ENCODE data around the gene TLR8.

The TLR8 gene

GRCh38 chrX:12906046-12906761, at the start of gene TLR8:
TSS of gene TLR8 (plus strand) at chrX:12906620. CDS start at chrX:12906707, 87 bp downstream.
- DNase-seq (ENCODE audit: low read depth in 1 of 2, low spot score in 1 of 2): no peak

DNA sequence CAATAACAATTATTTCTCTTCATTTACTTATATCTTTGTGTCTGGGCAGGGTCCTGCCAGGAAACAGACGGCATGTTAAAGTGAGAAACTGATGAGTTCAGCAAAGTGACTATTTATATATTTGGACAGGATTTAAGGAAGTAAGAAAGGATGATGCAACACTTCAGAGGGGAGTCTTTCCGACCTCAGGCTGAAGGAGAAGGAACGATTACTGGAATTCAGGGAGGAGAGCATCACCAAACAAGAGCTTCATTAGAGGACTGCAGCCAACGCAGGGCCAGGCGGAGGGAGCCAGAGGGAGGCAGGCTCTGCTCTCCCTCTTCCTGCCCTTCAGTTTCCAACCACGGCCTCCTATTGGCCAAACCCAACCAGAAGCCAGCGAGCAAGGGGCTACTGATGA, 41.1 kb upstream of the TLR8 start:
- DNase-seq (ENCODE audit: low read depth in 1 of 2, low spot score in 1 of 2): no peak

GRCh38 chrX:12866451-12867377, 39.7 kb upstream of the TLR8 start, which contains the start of gene TLR7:
TSS of gene TLR7 (plus strand) at chrX:12867072. CDS start at chrX:12867579, 507 bp downstream.
- no peak for DNase-seq (ENCODE audit: low read depth in 1 of 2, low spot score in 1 of 2)

DNA sequence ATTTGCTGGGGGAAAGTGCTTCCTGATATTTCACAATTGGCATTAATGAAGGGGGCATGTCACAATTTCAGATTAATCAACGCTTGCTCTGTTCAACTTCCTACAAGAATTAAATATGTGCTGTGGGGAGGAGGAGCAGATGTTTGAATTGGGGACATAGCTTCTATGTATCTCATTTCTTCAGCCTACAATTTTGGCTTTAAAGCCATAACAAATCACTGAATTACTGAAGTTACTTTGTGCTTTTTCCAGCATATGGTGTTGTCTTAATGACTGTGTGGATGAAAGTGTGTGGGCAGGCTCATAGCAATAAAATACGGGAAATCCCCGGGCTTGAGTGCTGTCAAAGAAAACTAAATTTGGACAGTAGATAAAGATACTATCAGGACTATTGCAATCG, 38.7 kb upstream of the TLR8 start:
- no peak for DNase-seq (ENCODE audit: low read depth in 1 of 2, low spot score in 1 of 2)

DNA sequence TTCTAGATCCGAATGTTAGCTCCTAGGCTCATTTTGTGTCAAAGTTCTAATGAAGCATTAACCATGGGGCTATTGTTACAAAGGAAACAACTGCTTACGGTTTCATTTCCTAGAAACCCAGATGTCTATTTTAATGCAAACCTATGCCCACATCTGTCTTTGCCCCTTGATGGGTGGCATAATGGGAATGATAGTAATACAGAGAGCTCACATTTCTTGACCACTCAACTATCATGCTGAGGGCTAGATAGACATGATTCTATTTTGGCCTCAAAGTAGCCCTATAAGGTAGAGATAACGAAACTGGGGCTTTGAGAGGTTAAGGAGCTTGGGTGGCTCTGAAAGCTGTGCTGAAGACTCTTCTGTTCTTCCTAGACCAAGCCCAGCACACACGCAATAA, 37.7 kb upstream of the TLR8 start:
- DNase-seq (ENCODE audit: low read depth in 1 of 2, low spot score in 1 of 2): no peak

DNA sequence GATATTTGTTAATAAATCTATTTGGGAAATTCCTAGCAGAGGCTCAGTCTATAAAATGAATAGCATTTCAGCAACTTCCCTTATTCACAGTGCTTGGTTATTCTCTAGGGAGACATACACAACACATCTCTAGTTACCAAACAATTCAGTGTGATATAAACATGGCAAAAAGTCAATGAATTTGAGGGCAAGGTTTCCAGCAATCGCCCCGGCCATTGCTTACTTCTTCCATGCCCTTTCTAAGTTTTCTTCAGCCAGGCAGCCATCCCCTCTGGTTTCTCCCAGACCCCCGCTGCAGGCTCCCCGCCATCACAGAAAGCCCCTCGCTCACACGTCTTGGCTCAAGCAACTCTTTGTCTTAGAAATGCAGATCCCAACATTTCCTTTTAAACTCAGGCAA, 35.2 kb upstream of the TLR8 start:
- no peak for DNase-seq (ENCODE audit: low read depth in 1 of 2, low spot score in 1 of 2)

GRCh38 chrX:12872741-12873140, 33.7 kb upstream of the TLR8 start:
- DNase-seq (ENCODE audit: low read depth in 1 of 2, low spot score in 1 of 2): no peak

DNA sequence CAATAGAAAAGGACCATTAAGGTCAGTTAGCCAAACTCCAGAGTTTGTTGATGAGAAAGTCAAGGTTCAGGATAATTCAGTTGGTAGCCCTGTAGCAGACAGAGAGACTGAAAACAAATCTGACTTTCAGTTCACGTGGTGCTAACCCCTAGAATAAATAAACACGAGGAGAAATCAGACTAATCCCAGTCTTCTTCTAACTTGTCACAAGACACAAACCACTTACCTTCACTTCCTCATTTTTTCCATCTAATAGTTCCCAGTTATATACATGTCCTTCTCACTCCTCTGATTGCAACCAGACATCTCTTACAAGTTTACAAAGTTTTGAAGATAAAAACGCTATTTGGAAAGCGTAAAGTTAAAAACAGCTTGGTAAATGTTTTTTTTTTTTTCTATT, 31.8 kb upstream of the TLR8 start:
- DNase-seq (ENCODE audit: low read depth in 1 of 2, low spot score in 1 of 2): no peak

GRCh38 chrX:12877386-12877785, 29.0 kb upstream of the TLR8 start:
- DNase-seq (ENCODE audit: low read depth in 1 of 2, low spot score in 1 of 2): no peak

GRCh38 chrX:12878536-12878935, 27.9 kb upstream of the TLR8 start:
- DNase-seq (ENCODE audit: low read depth in 1 of 2, low spot score in 1 of 2): no peak

GRCh38 chrX:12881914-12882313, 24.5 kb upstream of the TLR8 start:
- no peak for DNase-seq (ENCODE audit: low read depth in 1 of 2, low spot score in 1 of 2)

GRCh38 chrX:12885508-12885907, 20.9 kb upstream of the TLR8 start:
- no peak for DNase-seq (ENCODE audit: low read depth in 1 of 2, low spot score in 1 of 2)

DNA sequence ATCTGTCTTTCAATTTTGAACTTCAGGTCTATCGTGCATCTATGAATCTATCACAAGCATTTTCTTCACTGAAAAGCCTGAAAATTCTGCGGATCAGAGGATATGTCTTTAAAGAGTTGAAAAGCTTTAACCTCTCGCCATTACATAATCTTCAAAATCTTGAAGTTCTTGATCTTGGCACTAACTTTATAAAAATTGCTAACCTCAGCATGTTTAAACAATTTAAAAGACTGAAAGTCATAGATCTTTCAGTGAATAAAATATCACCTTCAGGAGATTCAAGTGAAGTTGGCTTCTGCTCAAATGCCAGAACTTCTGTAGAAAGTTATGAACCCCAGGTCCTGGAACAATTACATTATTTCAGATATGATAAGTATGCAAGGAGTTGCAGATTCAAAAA, 19.9 kb upstream of the TLR8 start:
- DNase-seq (ENCODE audit: low read depth in 1 of 2, low spot score in 1 of 2): no peak

DNA sequence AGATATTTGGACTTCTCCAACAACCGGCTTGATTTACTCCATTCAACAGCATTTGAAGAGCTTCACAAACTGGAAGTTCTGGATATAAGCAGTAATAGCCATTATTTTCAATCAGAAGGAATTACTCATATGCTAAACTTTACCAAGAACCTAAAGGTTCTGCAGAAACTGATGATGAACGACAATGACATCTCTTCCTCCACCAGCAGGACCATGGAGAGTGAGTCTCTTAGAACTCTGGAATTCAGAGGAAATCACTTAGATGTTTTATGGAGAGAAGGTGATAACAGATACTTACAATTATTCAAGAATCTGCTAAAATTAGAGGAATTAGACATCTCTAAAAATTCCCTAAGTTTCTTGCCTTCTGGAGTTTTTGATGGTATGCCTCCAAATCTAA, 19.3 kb upstream of the TLR8 start:
- no peak for DNase-seq (ENCODE audit: low read depth in 1 of 2, low spot score in 1 of 2)

DNA sequence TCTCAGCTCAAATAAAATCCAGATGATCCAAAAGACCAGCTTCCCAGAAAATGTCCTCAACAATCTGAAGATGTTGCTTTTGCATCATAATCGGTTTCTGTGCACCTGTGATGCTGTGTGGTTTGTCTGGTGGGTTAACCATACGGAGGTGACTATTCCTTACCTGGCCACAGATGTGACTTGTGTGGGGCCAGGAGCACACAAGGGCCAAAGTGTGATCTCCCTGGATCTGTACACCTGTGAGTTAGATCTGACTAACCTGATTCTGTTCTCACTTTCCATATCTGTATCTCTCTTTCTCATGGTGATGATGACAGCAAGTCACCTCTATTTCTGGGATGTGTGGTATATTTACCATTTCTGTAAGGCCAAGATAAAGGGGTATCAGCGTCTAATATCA, 18.7 kb upstream of the TLR8 start:
- no peak for DNase-seq (ENCODE audit: low read depth in 1 of 2, low spot score in 1 of 2)

- DNase-seq (ENCODE audit: low read depth in 1 of 2, low spot score in 1 of 2): no peak
These were observed 16.0 kb upstream of the TLR8 start for GRCh38 chrX:12890467-12890866.

DNA sequence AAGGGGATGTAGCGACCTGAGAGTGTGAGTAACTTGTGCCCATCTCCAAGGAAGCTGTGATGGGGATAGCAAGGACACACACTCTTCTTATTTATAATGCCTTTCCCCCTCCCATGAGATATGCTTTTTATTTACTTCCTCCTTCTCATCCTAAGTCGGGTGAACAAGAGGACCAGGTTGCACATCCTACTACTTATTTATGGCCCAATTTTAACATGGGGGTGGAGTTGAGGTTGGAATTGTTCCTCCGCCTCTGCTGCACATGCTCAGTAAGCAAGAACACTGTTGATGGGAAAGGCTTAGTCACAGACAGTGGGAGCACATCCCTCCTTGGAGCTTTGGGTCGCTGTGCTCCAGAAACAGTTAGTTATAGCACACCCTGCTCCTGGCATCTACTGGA, 15.2 kb upstream of the TLR8 start:
- DNase-seq (ENCODE audit: low read depth in 1 of 2, low spot score in 1 of 2): no peak

- DNase-seq (ENCODE audit: low read depth in 1 of 2, low spot score in 1 of 2): no peak
These were observed 14.4 kb upstream of the TLR8 start for GRCh38 chrX:12891915-12892506.

GRCh38 chrX:12892716-12893115, 13.7 kb upstream of the TLR8 start:
- DNase-seq (ENCODE audit: low read depth in 1 of 2, low spot score in 1 of 2): no peak

GRCh38 chrX:12894074-12895030, 12.1 kb upstream of the TLR8 start:
- DNase-seq (ENCODE audit: low read depth in 1 of 2, low spot score in 1 of 2): peak in 1 of 2 donors; percentile 6

DNA sequence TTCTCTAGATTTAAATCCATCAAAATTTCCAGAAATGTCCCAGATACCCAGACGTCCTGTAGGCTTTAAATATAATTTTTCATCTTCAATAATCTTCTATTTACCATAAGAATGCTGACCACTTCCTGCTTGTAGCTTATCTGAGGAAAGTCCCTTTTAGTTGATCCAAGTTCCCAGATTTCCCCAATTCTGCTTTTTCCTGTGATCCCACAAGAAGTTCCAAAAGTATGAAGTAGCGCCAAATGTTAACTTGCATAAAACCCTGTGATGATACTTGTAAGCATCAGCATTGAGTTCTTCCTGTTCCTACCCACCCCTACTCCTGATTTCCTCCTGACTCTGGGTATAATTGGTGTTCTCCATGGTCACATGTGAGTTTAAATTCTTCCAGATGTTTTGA, 10.6 kb upstream of the TLR8 start:
- DNase-seq (ENCODE audit: low read depth in 1 of 2, low spot score in 1 of 2): no peak
